ENCODE data around the gene BLM. TPM values are rescaled to one million over a fixed set of nuclear protein-coding genes. Genes with fewer than 3 reads are reported as not detected.

The BLM gene
- total RNA-seq, 1 donor from 2014 or later, result 66.4 TPM

DNA sequence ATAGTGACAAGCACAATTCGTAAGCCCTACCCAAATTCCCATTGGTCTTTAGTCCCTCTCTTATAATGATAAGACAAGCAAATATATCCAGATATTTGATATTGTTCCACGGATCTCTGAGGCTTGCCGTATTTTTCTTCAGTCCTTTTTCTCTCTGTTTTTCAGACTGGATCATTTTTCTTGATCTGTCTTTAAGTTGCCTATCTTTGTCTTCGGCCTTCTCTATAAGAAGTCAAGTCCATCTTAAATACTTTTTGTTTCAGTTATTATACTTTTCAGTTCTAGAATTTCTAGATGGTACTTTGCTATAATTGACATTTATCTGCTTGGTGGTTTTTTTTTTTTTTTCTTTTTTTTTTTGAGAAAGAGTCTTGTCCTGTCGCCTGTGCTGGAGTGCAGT is 13.7 kb upstream of the BLM start:
- Mint-ChIP-seq H3K27me3 (no peaks in the 10 kb centered on the region), H3K27ac (no peak overlapping the region), H3K9me3 (peaks cover 6% of the 10 kb centered on the region), H3K36me3 (ENCODE audit: low read depth) (peaks cover 27% of the 10 kb centered on the region), H3K4me3 (no peak overlapping the region), H3K4me1 (peaks cover 3% of the 10 kb centered on the region)
- no peak for DNase-seq
- intact Hi-C loops (cut with micrococcal nuclease), result no loop called here

DNA sequence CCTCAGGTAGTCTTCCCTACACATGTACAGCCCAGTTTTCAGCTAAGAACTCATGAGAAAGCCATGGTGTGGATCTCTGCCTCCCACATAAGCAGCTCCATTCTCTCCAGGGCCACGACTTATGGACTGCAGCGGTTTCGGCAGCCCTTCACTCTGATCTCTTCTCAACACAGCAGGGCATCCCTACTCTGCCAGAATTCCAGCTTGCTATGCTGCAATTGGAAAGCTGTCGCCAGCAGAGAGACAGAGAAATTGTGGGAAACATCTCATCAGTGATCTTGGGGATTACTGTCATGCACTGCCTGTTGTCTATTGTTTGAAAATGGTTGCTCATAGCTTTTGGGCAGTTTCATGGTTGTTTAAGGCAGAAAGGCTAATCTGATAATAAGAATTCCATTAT is 11.9 kb upstream of the BLM start:
- DNase-seq, result no peak
- no peaks in the 10 kb centered on the region for H3K27me3 Mint-ChIP-seq
- no peak overlapping the region for H3K27ac Mint-ChIP-seq
- H3K4me3 Mint-ChIP-seq, result no peak overlapping the region
- H3K4me1 Mint-ChIP-seq, result no peaks in the 10 kb centered on the region
- intact Hi-C loops (cut with micrococcal nuclease), result no loop called here
- H3K9me3 Mint-ChIP-seq, result peaks cover 6% of the 10 kb centered on the region
- peaks cover 27% of the 10 kb centered on the region for H3K36me3 Mint-ChIP-seq (ENCODE audit: low read depth)

DNA sequence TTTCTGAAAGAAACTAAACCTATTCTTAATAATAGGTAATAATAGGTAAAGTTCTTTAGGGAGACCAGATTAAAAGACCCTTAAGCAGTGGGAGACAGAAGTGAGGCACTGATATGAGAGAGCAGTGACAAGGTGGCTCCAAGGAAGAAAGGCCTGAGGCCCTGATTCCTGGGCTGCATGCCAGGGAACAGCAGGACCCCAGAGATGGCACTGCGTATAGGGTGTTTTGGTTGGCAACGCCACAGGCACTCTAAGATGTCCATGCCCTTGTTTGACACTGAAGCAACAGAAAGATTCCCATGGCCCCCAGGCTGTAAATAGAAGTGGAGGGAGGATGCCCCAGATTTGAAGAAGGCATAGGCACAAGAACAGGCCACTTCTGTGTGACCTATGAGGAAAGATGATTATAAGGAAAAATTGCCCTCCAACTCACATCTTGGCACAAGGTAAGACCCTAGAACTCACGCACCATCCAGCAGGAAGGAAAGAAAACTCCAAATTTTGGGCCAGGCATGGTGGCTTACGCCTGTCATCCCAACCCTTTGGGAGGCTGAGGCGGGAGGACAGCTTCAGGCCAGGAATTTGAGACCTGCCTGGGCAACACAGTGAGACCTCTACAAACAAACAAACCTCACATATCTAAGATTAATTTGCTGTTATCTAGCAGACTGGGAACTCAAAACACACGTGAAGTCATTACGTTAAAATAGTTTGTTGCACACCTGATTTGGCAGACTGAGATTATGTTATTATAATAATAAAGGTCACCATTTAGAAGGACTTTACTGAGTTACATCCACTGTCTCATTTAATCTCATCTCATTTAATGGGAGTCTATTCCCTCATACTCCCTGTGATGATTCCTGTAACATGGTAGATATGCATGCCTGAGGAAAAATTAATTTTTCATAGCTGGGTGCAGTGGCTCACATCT is 10.5 kb upstream of the BLM start:
- Mint-ChIP-seq H3K4me3 (no peak overlapping the region), H3K27ac (no peak overlapping the region), H3K27me3 (no peaks in the 10 kb centered on the region), H3K4me1 (peaks cover 6% of the 10 kb centered on the region), H3K36me3 (ENCODE audit: low read depth) (peaks cover 26% of the 10 kb centered on the region), H3K9me3 (peaks cover 6% of the 10 kb centered on the region)
- no peak for DNase-seq
- intact Hi-C loops (cut with micrococcal nuclease), result no loop called here

DNA sequence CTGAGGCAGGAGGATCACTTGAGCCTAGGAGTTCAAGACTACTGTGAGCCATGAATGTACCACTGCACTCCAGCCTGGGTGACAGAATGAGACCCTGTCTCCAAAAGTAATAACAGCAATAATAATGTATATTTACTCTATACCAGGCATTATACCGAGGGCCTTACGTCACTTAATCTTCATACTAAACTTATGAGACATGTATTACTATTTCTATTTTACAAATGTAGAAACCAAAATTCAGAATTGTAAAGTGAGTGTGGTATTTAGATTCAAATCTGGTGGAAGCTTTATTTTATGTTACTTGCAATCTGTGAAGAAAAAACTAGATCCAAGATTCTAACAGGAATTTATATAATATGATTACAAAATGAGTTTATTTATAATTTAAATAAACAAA is 9.7 kb upstream of the BLM start:
- Mint-ChIP-seq H3K4me1 (peaks cover 9% of the 10 kb centered on the region), H3K27ac (no peak overlapping the region), H3K9me3 (peaks cover 6% of the 10 kb centered on the region), H3K36me3 (ENCODE audit: low read depth) (peaks cover 22% of the 10 kb centered on the region), H3K27me3 (no peaks in the 10 kb centered on the region), H3K4me3 (no peak overlapping the region)
- intact Hi-C loops (cut with micrococcal nuclease), result no loop called here
- no peak for DNase-seq

DNA sequence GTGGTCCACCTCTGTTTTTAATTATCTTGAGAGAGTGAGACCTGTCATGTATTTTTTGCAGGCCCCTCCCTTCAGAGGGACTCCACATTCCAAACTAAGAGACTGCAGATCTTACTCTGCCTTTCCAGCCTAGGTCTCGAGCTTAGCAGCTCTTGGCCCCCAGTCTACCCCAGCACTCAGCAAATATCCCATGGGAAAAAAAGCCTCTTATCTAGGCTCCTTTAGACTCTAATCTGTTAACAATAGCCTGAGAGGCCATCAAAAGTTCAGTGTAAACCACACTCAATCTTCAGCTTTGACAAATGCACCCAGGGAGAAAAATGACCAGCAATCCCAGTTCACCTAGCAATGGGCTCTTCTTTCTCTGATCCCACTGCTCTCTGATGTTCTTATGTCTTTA is 8.6 kb upstream of the BLM start:
- no peak for DNase-seq
- Mint-ChIP-seq H3K36me3 (ENCODE audit: low read depth) (peaks cover 19% of the 10 kb centered on the region), H3K27me3 (no peaks in the 10 kb centered on the region), H3K27ac (no peak overlapping the region), H3K4me3 (no peak overlapping the region), H3K9me3 (peaks cover under 1% of the 10 kb centered on the region), H3K4me1 (peaks cover 9% of the 10 kb centered on the region)
- intact Hi-C loops (cut with micrococcal nuclease), result no loop called here

DNA sequence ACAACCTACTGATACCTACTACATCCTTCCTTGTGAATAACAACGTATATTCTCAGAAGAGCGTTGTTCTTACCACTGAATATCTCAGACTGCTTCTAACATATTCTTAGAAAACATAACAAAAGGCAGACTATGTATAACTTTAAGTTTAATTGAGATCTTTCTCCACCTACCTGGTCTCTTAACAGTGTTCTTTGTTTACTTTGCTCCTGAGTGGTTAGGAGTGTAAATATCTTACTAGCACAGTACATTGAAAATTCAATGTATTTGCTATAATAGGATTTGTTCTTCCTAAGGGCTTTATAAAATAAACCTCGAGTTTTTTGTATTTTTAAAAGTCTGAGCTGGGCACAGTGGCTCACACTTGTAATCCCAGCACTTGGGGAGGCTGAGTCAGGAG is 7.9 kb upstream of the BLM start:
- H3K27ac Mint-ChIP-seq, result no peak overlapping the region
- H3K36me3 Mint-ChIP-seq (ENCODE audit: low read depth), result peaks cover 15% of the 10 kb centered on the region
- peaks cover 9% of the 10 kb centered on the region for H3K4me1 Mint-ChIP-seq
- no peaks in the 10 kb centered on the region for H3K9me3 Mint-ChIP-seq
- intact Hi-C loops (cut with micrococcal nuclease), result no loop called here
- H3K27me3 Mint-ChIP-seq, result no peaks in the 10 kb centered on the region
- DNase-seq, result no peak
- no peak overlapping the region for H3K4me3 Mint-ChIP-seq

DNA sequence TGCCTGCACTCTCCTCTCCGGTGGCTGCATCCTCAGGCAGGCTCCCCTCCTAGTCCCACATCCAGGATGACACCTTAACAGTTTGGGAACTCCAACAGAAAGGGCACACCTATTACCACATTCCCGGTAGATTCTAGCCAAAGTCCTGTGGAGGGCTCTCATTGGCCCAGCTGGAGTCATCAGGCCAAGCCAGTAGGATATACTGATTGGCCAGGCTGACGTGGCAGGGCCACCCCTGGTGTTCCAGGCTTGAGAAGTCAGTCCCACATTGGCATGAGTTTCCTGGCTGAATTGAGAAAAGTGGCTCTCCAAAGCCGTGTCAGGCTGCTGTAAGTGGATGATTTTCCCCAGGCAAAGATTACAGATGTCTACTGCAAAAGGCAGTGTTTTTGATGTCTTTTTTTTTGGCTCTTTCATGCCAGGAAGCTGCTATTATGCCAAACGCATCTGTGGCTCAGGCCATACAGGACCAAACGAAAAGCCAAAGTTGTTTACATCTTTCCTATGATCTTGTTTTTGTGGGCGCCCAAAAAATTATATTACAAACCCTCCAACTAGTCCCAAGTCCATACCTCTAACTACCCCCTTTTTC is 6.6 kb upstream of the BLM start:
- Mint-ChIP-seq H3K36me3 (ENCODE audit: low read depth) (peaks cover 8% of the 10 kb centered on the region), H3K4me3 (no peak overlapping the region), H3K9me3 (no peaks in the 10 kb centered on the region), H3K4me1 (peaks cover 9% of the 10 kb centered on the region), H3K27ac (no peak overlapping the region), H3K27me3 (no peaks in the 10 kb centered on the region)
- intact Hi-C loops (cut with micrococcal nuclease), result loop anchor here (10.0 kb wide), 1 partner anchor 146 kb away; no protein-coding TSS in a partner anchor
- no peak for DNase-seq

DNA sequence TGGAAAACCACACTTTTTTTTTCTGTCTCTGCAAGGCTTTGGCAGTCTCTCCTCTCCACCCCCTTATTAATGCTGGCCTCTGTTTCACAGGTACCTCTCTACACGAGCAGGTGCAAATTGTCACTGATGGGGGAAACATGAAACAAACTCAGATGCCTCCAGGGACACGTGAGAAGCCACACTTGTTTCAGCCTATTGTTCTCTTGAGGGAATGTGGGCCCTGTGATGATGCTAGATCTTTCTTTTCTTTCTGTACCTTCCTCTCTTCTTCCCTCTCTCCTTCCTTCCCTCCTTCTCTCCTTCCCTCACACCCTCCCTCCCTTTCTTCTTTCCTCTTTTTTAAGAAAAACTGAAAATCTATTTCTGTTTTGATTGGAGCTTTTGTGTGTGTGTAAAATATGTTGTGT is 5.7 kb upstream of the BLM start:
- no peaks in the 10 kb centered on the region for H3K9me3 Mint-ChIP-seq
- intact Hi-C loops (cut with micrococcal nuclease), result loop anchor here (10.0 kb wide), 1 partner anchor 147 kb away; no protein-coding TSS in a partner anchor
- no peaks in the 10 kb centered on the region for H3K27me3 Mint-ChIP-seq
- H3K36me3 Mint-ChIP-seq (ENCODE audit: low read depth), result peaks cover 7% of the 10 kb centered on the region
- H3K4me3 Mint-ChIP-seq, result no peak overlapping the region
- H3K27ac Mint-ChIP-seq, result no peak overlapping the region
- DNase-seq, result no peak
- peaks cover 15% of the 10 kb centered on the region for H3K4me1 Mint-ChIP-seq

DNA sequence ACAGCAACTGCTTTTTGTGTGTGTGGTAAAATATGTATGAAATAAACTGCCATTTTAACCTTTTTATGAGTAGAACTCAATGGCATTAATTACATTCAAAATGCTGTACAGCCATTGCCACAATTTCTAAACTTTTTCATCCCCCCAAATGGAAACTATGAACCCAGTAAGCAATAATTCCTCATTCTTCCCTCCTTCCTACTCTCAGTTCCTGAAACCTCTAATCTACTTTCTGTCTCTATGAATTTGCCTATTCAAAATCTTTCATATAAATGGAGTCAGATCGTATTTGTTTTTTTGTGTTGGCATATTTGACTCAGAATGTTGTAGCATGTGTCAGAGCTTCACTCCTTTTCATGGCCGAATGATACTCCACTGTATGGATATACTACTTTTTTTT is 5.3 kb upstream of the BLM start:
- peaks cover 7% of the 10 kb centered on the region for H3K36me3 Mint-ChIP-seq (ENCODE audit: low read depth)
- H3K4me3 Mint-ChIP-seq, result no peak overlapping the region
- peak overlapping the region; percentile 3 for H3K27ac Mint-ChIP-seq
- no peaks in the 10 kb centered on the region for H3K27me3 Mint-ChIP-seq
- no peak for DNase-seq
- no peaks in the 10 kb centered on the region for H3K9me3 Mint-ChIP-seq
- intact Hi-C loops (cut with micrococcal nuclease), result loop anchor here (10.0 kb wide), 1 partner anchor 147 kb away; no protein-coding TSS in a partner anchor
- peaks cover 17% of the 10 kb centered on the region for H3K4me1 Mint-ChIP-seq

DNA sequence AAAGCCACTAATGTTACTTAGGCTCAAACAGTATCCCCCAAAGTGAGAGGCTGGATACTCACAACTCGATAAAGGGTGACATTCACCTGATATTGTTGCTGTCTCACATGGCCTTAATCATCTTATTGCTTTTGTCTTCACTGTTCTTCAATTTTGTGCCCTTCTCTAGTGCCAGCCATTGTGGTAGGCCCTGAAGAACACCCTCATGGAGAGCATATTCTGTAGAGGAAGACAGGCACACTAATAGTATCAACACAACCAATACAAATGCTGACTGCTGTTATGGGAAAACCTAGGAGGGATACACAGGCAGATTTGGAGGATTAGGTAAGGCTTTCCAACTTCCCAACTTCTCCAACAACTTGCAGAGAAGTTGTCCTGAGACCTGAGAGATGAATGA is 4.1 kb upstream of the BLM start:
- Mint-ChIP-seq H3K36me3 (ENCODE audit: low read depth) (peaks cover 7% of the 10 kb centered on the region), H3K4me1 (peaks cover 21% of the 10 kb centered on the region), H3K27ac (no peak overlapping the region), H3K9me3 (no peaks in the 10 kb centered on the region), H3K27me3 (no peaks in the 10 kb centered on the region), H3K4me3 (no peak overlapping the region)
- intact Hi-C loops (cut with micrococcal nuclease), result loop anchor here (10.0 kb wide), 1 partner anchor 148 kb away; no protein-coding TSS in a partner anchor
- DNase-seq, result no peak

DNA sequence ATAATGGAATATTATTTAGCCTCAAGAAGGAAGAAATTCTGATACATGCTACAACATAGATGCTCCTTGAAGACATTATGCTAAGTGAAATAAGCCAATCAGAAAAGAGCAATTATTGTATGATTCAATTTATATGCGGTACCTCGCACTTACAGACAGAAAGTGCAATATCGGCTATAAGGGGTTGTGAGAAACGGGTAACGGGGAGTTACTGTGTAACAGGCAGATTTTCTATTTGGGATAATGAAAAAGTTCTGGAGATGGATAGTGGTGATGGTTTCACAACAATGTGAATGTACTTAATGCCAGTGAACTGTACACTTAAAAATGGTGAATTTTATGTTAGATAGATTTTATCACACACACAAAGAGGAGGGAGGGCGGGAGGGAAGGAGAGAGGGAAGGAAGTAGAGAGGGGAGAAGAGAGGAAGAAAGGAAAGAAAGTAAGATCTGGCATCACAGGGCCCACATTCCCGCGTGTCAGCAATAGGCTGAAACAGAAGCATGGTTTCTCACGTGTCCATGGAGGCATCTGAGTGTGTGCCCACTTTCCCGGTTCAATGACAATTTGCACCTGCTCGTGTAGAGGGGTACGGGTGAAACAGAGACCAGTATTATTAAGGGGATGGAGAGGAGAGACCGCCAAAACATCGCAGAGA is 700 bp upstream of the BLM start:
- DNase-seq, result no peak
- intact Hi-C loops (cut with micrococcal nuclease), result loop anchor here (2.0 to 10.0 kb wide), 3 partner anchors 152 to 218 kb away; partner anchors contain the start of gene UNC45A
- no peaks in the 10 kb centered on the region for H3K27me3 Mint-ChIP-seq
- H3K27ac Mint-ChIP-seq, result peak overlapping the region; percentile 96
- peaks cover 16% of the 10 kb centered on the region for H3K36me3 Mint-ChIP-seq (ENCODE audit: low read depth)
- no peaks in the 10 kb centered on the region for H3K9me3 Mint-ChIP-seq
- H3K4me1 Mint-ChIP-seq, result peaks cover 31% of the 10 kb centered on the region
- H3K4me3 Mint-ChIP-seq, result peak overlapping the region; percentile 88

DNA sequence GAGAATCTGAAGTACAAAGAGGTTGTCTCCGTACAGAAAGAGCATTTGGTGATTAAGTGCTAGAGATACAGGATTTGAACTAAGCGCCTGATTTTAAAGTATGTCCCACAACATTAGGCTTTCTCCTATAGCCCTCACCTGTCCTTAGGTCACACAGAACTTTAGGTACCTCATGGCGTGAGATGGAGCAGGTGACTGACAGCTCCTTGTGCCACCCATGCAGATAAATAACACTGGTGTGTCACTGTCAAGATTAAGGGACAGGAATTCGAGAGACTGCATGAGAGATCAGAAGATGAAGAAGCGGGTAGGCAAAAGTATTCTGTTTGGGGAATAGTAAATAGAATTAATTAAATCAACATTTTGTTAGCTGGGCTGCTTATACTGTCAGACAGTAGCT is 1.1 kb downstream of the BLM start:
- H3K36me3 Mint-ChIP-seq (ENCODE audit: low read depth), result peaks cover 10% of the 10 kb centered on the region
- H3K27me3 Mint-ChIP-seq, result no peaks in the 10 kb centered on the region
- H3K27ac Mint-ChIP-seq, result peak overlapping the region; percentile 96
- H3K9me3 Mint-ChIP-seq, result no peaks in the 10 kb centered on the region
- intact Hi-C loops (cut with micrococcal nuclease), result loop anchor here (10.0 kb wide), 1 partner anchor 153 kb away; no protein-coding TSS in a partner anchor
- DNase-seq, result peak; percentile 64
- H3K4me3 Mint-ChIP-seq, result peak overlapping the region; percentile 88
- peaks cover 27% of the 10 kb centered on the region for H3K4me1 Mint-ChIP-seq

DNA sequence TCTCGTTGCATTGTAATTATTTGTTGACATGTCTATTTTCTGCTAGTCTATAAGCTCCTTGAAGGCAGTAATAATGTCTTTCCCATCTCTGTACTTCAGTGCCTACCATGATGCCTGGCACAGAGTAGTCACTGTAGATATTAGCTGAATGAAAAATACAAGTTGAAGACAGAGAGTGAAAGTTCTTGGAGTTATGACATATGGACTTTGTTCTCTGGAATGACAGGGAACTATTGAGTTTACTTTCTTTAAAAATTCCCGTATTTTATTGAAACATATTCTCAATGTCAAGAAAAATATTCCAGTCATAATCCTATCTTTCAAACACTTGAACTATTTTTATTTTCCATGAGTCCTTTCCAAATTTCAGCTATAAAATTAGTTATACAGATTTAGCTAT is 3.0 kb downstream of the BLM start:
- no peaks in the 10 kb centered on the region for H3K27me3 Mint-ChIP-seq
- H3K36me3 Mint-ChIP-seq (ENCODE audit: low read depth), result peaks cover 21% of the 10 kb centered on the region
- no peak for DNase-seq
- peak overlapping the region; percentile 63 for H3K4me3 Mint-ChIP-seq
- peaks cover 40% of the 10 kb centered on the region for H3K4me1 Mint-ChIP-seq
- no peaks in the 10 kb centered on the region for H3K9me3 Mint-ChIP-seq
- H3K27ac Mint-ChIP-seq, result no peak overlapping the region
- intact Hi-C loops (cut with micrococcal nuclease), result no loop called here

DNA sequence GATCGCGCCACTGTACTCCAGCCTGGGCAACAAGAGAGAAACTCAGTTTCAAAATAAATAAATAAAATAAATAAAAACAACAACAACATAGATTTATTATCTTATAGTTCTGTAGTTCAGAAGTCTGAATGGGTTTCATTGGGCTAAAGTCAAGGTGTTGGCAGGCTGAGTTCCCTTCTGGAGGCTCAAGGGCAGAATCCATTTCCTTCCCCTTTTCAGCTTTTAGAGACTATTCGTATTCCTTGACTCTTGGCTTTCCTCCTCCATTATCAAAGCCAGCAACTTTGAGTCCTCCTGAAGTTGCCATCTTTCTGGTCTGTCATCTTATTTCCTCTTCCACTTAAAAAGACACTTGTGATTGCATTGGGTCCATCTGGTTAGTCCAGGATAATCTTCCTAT is 12.1 kb downstream of the BLM start:
- H3K4me3 Mint-ChIP-seq, result no peak overlapping the region
- H3K4me1 Mint-ChIP-seq, result peaks cover 24% of the 10 kb centered on the region
- no peaks in the 10 kb centered on the region for H3K27me3 Mint-ChIP-seq
- no peak overlapping the region for H3K27ac Mint-ChIP-seq
- intact Hi-C loops (cut with micrococcal nuclease), result no loop called here
- DNase-seq, result peak; percentile 35
- H3K36me3 Mint-ChIP-seq (ENCODE audit: low read depth), result peaks cover 62% of the 10 kb centered on the region
- H3K9me3 Mint-ChIP-seq, result no peaks in the 10 kb centered on the region
